GM12878 (cell line): ENCODE data around the gene CDX4. TPM values are rescaled to one million over a fixed set of nuclear protein-coding genes. Genes with fewer than 3 reads are reported as not detected.

ENCODE experiments used
- ATAC-seq: fragments of 200-7000 bp; cut with Tn5 transposase; 3 replicates; pipeline ENCODE4 v1.9.1; 2020; ENCODE audit warnings: mild to moderate bottlenecking, moderate library complexity
- BruUV-seq: library from RNA; stranded (reverse); fragments of 400-500 nt; replicated peaks from 2 replicates; lab custom pipeline; 2021; lab: Mats Ljungman, UMichigan
- CTCF ChIA-PET: fragments of 300-600 bp; sonication (Branson Sonifier 250); formaldehyde crosslinking; extraction: SDS; loops from one replicate; lab custom pipeline; 2021; ENCODE audit warnings: inconsistent platforms; lab: Yijun Ruan, JAX
- POLR2A ChIA-PET: fragments of 350-600 bp; formaldehyde crosslinking; extraction: SDS; loops from one replicate; lab custom pipeline; 2021; ENCODE audit warnings: inconsistent platforms; lab: Charles Lee
- RAD21 ChIA-PET: fragments of 300-600 bp; sonication (Branson Sonifier 250); formaldehyde crosslinking; loops from one replicate; lab custom pipeline; 2023; ENCODE audit warnings: antibody characterized with exemption; ENCODE audit not compliant: unreplicated experiment; lab: Charles Lee
- SMC1A ChIA-PET: fragments of 300-600 bp; sonication (Branson Sonifier 250); formaldehyde crosslinking; loops from one replicate; lab custom pipeline; 2023; ENCODE audit not compliant: unreplicated experiment, uncharacterized antibody; lab: Charles Lee
- DNase-seq: peaks from one replicate; pipeline ENCODE4 v3.0.0-alpha.2; 2011; ENCODE audit warnings: low read depth, low spot score
- FAIRE-seq: peaks from 3 replicates; lab custom pipeline; 2011; peaks lifted over from hg19 to GRCh38; lab: Jason Lieb, UNC
- H2AFZ ChIP-seq: 2 replicates; pipeline ENCODE4 v1.6.0; 2011; ENCODE audit warnings: low read depth, low read length, control low read depth; ENCODE audit not compliant: control insufficient read depth
- H3K27ac ChIP-seq: 2 replicates; pipeline ENCODE4 v1.5.1; 2011; ENCODE audit warnings: control low read depth; ENCODE audit not compliant: control insufficient read depth, insufficient read depth
- H3K27me3 ChIP-seq, 2 experiments: replicated peaks in 1 of 2; 2 replicates each; pipeline versions ENCODE4 v1.6.0 to v1.6.1; 2011; ENCODE audit warnings: low read length in 1 of 2; ENCODE audit not compliant: control insufficient read depth in 2 of 2, insufficient read depth in 2 of 2
- H3K36me3 ChIP-seq, 2 experiments: 2 replicates each; pipeline ENCODE4 v1.5.1; 2011; ENCODE audit warnings: low read length in 1 of 2; ENCODE audit not compliant: control insufficient read depth in 2 of 2, insufficient read depth in 2 of 2
- H3K4me1 ChIP-seq: 2 replicates; pipeline ENCODE4 v1.6.1; 2011; ENCODE audit warnings: mild to moderate bottlenecking, low read length, moderate library complexity, mixed read lengths; ENCODE audit not compliant: control insufficient read depth, insufficient read depth
- H3K4me2 ChIP-seq: 2 replicates; pipeline ENCODE4 v1.6.0; 2011; ENCODE audit warnings: control low read depth; ENCODE audit not compliant: control insufficient read depth, insufficient read depth
- H3K4me3 ChIP-seq: fragments of 200-600 bp; sonication (generic); 2 replicates; pipeline ENCODE4 v1.5.1; 2016
- H3K79me2 ChIP-seq: 2 replicates; pipeline ENCODE4 v1.6.0; 2011; ENCODE audit warnings: low read length; ENCODE audit not compliant: control insufficient read depth, insufficient read depth
- H3K9ac ChIP-seq: 2 replicates; pipeline ENCODE4 v1.8.0; 2011; ENCODE audit warnings: low read length, control low read depth, mixed read lengths; ENCODE audit not compliant: control insufficient read depth, insufficient read depth
- H3K9me3 ChIP-seq: replicated peaks from 3 replicates; pipeline ENCODE4 v1.5.1; 2011; ENCODE audit warnings: mild to moderate bottlenecking, low read length; ENCODE audit not compliant: control insufficient read depth, insufficient read depth
- H4K20me1 ChIP-seq: 2 replicates; pipeline ENCODE4 v1.6.0; 2011; ENCODE audit not compliant: control insufficient read depth, insufficient read depth
- BMI1 ChIP-seq: fragments of 450-650 bp; IDR thresholded peaks from 2 replicates; pipeline ENCODE4 v1.6.1; 2016; ENCODE audit warnings: mild to moderate bottlenecking, moderate library complexity, borderline replicate concordance
- JUNB ChIP-seq: IDR thresholded peaks from 2 replicates; pipeline ENCODE4 v1.6.1; 2016; ENCODE audit warnings: antibody characterized with exemption, mild to moderate bottlenecking
- NFIC ChIP-seq: IDR thresholded peaks from 2 replicates; pipeline ENCODE4 v1.6.1; 2012; ENCODE audit warnings: low read depth, mild to moderate bottlenecking, inconsistent platforms, low read length, moderate library complexity
- NR2C1 ChIP-seq: fragments of 450-650 bp; IDR thresholded peaks from 2 replicates; pipeline ENCODE4 v1.6.1; 2017; ENCODE audit warnings: antibody characterized with exemption, mild to moderate bottlenecking, moderate library complexity
- SMAD1 ChIP-seq: fragments of 450-650 bp; IDR thresholded peaks from 2 replicates; pipeline ENCODE4 v1.6.1; 2018; ENCODE audit warnings: mild to moderate bottlenecking, low read depth; ENCODE audit not compliant: partially characterized antibody
- TCF3 ChIP-seq: IDR thresholded peaks from 2 replicates; pipeline ENCODE4 v1.6.1; 2012; ENCODE audit warnings: low read depth, mild to moderate bottlenecking, low read length, borderline replicate concordance; ENCODE audit not compliant: insufficient read depth
- ZBED1 ChIP-seq: IDR thresholded peaks from 2 replicates; pipeline ENCODE4 v1.6.1; 2016; ENCODE audit warnings: borderline replicate concordance
- in situ Hi-C: fragments of 300-500 bp; cut with MboI; formaldehyde crosslinking; loops from 9 replicates; pipeline ENCODE4 v1.14.3; 2018; ENCODE audit warnings: mixed read lengths
- intact Hi-C: fragments of 100-400 bp; cut with micrococcal nuclease; formaldehyde crosslinking; loops from one replicate; pipeline ENCODE4 v1.14.2; 2022; ENCODE audit not compliant: unreplicated experiment
- polyA plus RNA-seq, 11 experiments: library from polyadenylated mRNA; depleted of rRNA in 4 of 11; unstranded in 6 of 11; stranded (reverse) in 5 of 11; fragments of >200 nt; fragmentation: Nextera tagmentation in 4 of 11; fragmentation: Illumina TruSeq in 1 of 11; extraction: Ambion mirVana in 4 of 11; extraction: Trizol in 1 of 11; gene quantifications; 1 replicate in 1 of 11; 2 replicates in 10 of 11; pipeline versions ENCODE4 v1.2.1 to v1.2.3, GENCODE V29; 2011 to 2016; ENCODE audit warnings: inconsistent platforms in 2 of 11, missing spikeins in 2 of 11, low read depth in 1 of 11
- total RNA-seq, 4 experiments: library from RNA; depleted of rRNA in 3 of 4; stranded (reverse); fragments of >200 nt in 3 of 4; fragmentation: Illumina TruSeq in 1 of 4; extraction: Trizol in 1 of 4; gene quantifications; 2 replicates each; pipeline versions ENCODE4 v1.2.1 to v1.2.3, GENCODE V29; 2013 to 2021
- TF ChIP-seq, protein P1 (sequence below): IDR thresholded peaks from 2 replicates; pipeline ENCODE4 v1.6.1; 2012; ENCODE audit warnings: low read depth, low read length, improper control_type of control experiment
- TF ChIP-seq, protein P2 (sequence below): fragments of 450-650 bp; IDR thresholded peaks from 2 replicates; pipeline ENCODE4 v1.6.1; 2016; ENCODE audit warnings: mild to moderate bottlenecking
- TF ChIP-seq, protein P3 (sequence below): fragments of 450-650 bp; formaldehyde crosslinking; IDR thresholded peaks from 2 replicates; pipeline ENCODE4 v1.4.0; 2020; ENCODE audit warnings: mild to moderate bottlenecking, moderate library complexity
- TF ChIP-seq, protein P4 (sequence below): fragments of 150-350 bp; IDR thresholded peaks from 2 replicates; pipeline ENCODE4 v1.6.1; 2016; ENCODE audit warnings: low read depth, low read length
- TF ChIP-seq, protein P5 (sequence below): fragments of 450-650 bp; IDR thresholded peaks from 2 replicates; pipeline ENCODE4 v1.6.1; 2017; ENCODE audit warnings: borderline replicate concordance

CDX4 gene
- total and polyA plus RNA-seq, 10 of the 15 experiments (the other 5 are each of a cell fraction or from before 2014, with no cell fraction given): not detected

DNA sequence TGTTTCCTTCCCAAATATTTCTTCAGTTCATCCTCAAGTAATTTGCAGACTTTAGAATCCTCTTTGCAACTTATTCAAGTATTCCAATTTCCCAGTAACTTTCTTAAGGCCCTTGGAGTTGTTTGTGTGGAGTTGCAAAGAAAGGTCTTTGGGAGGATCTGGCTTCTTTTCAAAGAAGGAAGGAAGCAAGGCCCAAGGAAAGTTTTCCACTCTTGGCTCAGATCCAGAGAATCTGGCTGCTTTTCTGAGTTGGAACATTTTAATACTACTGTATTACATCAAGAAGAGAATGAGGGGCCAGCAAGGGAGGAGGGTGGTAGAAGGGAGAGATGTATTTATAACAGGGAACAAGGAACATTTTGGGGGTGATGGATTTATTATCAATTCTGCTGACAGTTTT is 10.5 kb downstream of the CDX4 start:
- in situ Hi-C loops (no loop called here), intact Hi-C loops (no loop called here)
- SMC1A ChIA-PET: no interaction called here
- Histone ChIP-seq H3K9ac (no peak overlapping the region), H2AFZ (no peak overlapping the region), H3K27ac (no peak overlapping the region), H3K36me3 (no peaks in the 10 kb centered on the region), H3K9me3 (no peaks in the 10 kb centered on the region), H3K4me2 (no peak overlapping the region), H3K27me3 (no peaks in the 10 kb centered on the region), H3K4me3 (no peak overlapping the region), H3K4me1 (no peaks in the 10 kb centered on the region), H4K20me1 (no peaks in the 10 kb centered on the region), H3K79me2 (no peaks in the 10 kb centered on the region)
- FAIRE-seq: no peak
- DNase-seq: no peak
- RAD21 ChIA-PET: no interaction called here
- ATAC-seq: no peak
- no TSS peak for BruUV-seq
- POLR2A ChIA-PET: no interaction called here
- CTCF ChIA-PET: no interaction called here
- TF ChIP-seq, protein P1, sequence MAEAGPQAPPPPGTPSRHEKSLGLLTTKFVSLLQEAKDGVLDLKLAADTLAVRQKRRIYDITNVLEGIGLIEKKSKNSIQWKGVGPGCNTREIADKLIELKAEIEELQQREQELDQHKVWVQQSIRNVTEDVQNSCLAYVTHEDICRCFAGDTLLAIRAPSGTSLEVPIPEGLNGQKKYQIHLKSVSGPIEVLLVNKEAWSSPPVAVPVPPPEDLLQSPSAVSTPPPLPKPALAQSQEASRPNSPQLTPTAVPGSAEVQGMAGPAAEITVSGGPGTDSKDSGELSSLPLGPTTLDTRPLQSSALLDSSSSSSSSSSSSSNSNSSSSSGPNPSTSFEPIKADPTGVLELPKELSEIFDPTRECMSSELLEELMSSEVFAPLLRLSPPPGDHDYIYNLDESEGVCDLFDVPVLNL: no peak
- no peak for TF ChIP-seq SMAD1
- TF ChIP-seq JUNB: no peak
- TF ChIP-seq ZBED1: no peak
- TF ChIP-seq NR2C1: no peak
- TF ChIP-seq BMI1: no peak
- TF ChIP-seq, protein P2, sequence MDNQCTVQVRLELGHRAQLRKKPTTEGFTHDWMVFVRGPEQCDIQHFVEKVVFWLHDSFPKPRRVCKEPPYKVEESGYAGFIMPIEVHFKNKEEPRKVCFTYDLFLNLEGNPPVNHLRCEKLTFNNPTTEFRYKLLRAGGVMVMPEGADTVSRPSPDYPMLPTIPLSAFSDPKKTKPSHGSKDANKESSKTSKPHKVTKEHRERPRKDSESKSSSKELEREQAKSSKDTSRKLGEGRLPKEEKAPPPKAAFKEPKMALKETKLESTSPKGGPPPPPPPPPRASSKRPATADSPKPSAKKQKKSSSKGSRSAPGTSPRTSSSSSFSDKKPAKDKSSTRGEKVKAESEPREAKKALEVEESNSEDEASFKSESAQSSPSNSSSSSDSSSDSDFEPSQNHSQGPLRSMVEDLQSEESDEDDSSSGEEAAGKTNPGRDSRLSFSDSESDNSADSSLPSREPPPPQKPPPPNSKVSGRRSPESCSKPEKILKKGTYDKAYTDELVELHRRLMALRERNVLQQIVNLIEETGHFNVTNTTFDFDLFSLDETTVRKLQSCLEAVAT: no peak
- TF ChIP-seq NFIC: no peak
- TF ChIP-seq, protein P3, sequence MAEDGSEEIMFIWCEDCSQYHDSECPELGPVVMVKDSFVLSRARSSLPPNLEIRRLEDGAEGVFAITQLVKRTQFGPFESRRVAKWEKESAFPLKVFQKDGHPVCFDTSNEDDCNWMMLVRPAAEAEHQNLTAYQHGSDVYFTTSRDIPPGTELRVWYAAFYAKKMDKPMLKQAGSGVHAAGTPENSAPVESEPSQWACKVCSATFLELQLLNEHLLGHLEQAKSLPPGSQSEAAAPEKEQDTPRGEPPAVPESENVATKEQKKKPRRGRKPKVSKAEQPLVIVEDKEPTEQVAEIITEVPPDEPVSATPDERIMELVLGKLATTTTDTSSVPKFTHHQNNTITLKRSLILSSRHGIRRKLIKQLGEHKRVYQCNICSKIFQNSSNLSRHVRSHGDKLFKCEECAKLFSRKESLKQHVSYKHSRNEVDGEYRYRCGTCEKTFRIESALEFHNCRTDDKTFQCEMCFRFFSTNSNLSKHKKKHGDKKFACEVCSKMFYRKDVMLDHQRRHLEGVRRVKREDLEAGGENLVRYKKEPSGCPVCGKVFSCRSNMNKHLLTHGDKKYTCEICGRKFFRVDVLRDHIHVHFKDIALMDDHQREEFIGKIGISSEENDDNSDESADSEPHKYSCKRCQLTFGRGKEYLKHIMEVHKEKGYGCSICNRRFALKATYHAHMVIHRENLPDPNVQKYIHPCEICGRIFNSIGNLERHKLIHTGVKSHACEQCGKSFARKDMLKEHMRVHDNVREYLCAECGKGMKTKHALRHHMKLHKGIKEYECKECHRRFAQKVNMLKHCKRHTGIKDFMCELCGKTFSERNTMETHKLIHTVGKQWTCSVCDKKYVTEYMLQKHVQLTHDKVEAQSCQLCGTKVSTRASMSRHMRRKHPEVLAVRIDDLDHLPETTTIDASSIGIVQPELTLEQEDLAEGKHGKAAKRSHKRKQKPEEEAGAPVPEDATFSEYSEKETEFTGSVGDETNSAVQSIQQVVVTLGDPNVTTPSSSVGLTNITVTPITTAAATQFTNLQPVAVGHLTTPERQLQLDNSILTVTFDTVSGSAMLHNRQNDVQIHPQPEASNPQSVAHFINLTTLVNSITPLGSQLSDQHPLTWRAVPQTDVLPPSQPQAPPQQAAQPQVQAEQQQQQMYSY: no peak
- TF ChIP-seq TCF3: no peak
- TF ChIP-seq, protein P4, sequence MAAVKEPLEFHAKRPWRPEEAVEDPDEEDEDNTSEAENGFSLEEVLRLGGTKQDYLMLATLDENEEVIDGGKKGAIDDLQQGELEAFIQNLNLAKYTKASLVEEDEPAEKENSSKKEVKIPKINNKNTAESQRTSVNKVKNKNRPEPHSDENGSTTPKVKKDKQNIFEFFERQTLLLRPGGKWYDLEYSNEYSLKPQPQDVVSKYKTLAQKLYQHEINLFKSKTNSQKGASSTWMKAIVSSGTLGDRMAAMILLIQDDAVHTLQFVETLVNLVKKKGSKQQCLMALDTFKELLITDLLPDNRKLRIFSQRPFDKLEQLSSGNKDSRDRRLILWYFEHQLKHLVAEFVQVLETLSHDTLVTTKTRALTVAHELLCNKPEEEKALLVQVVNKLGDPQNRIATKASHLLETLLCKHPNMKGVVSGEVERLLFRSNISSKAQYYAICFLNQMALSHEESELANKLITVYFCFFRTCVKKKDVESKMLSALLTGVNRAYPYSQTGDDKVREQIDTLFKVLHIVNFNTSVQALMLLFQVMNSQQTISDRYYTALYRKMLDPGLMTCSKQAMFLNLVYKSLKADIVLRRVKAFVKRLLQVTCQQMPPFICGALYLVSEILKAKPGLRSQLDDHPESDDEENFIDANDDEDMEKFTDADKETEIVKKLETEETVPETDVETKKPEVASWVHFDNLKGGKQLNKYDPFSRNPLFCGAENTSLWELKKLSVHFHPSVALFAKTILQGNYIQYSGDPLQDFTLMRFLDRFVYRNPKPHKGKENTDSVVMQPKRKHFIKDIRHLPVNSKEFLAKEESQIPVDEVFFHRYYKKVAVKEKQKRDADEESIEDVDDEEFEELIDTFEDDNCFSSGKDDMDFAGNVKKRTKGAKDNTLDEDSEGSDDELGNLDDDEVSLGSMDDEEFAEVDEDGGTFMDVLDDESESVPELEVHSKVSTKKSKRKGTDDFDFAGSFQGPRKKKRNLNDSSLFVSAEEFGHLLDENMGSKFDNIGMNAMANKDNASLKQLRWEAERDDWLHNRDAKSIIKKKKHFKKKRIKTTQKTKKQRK: no peak
- TF ChIP-seq, protein P5, sequence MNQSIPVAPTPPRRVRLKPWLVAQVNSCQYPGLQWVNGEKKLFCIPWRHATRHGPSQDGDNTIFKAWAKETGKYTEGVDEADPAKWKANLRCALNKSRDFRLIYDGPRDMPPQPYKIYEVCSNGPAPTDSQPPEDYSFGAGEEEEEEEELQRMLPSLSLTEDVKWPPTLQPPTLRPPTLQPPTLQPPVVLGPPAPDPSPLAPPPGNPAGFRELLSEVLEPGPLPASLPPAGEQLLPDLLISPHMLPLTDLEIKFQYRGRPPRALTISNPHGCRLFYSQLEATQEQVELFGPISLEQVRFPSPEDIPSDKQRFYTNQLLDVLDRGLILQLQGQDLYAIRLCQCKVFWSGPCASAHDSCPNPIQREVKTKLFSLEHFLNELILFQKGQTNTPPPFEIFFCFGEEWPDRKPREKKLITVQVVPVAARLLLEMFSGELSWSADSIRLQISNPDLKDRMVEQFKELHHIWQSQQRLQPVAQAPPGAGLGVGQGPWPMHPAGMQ: no peak
